ENCODE data around the gene MSI2. TPM values are rescaled to one million over a fixed set of nuclear protein-coding genes. Genes with fewer than 3 reads are reported as not detected.

MSI2 gene
- total RNA-seq, 1 experiment from 2014 or later: 13.8 TPM

DNA sequence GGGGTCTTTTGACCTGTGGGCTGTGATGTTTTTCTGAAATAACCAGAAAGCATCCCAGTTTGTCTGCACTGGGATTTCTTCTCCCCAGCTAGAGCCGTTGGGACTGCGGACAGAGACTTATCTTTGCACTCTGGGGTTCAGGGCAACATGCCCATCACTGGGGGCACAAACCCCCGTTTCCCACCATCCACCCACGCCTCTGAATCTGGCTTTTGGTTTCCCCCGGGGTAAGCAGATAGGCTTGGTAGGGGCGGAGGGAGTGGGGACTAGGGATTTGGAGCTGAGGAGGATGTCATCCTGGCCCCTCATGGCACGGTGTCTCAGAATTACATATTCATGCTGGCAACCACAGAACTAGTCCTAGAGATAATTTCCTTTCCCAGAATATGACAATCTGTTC is 420.2 kb downstream of the MSI2 start:
- no peak for DNase-seq (ENCODE audit: low read depth)

DNA sequence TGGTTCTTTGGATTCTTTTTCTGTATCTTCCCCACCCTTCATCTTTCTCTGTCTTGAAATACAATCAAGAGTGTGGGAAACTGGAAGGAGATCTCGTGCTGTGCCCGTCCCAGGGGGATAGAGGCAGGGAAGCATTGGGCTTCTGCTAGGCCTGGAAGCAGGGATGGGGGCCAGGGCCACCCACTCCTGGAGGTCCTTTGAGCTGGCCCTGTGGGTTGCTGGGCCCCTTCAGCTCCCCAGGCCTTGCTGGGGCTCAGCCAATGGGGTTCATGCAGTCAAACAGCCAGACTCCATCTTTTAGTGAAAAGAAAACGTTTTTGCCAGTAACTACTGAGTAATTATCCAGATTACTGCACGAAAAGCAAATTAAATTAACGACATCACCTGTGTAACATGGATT is 421.0 kb downstream of the MSI2 start:
- DNase-seq (ENCODE audit: low read depth): no peak

DNA sequence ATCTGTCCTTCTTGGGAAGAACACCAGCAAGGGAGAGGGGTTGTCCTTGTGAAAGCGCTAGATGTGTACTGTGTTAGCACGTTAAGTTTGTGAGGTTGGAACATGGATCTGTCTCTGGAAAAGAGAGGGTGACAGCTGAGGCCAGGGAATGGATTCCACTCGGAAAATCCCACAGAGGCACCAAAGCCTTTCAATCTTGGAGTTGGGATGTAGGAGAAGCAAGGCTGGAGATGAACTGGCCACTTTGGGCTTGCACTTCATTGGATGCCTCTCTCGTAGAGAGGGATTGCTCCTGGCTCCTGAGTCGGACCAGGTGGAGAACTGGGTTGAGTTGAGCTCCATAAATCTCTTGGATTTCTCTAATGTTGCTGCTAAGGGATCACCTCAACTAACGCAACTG is 421.5 kb downstream of the MSI2 start:
- DNase-seq (ENCODE audit: low read depth): no peak

DNA sequence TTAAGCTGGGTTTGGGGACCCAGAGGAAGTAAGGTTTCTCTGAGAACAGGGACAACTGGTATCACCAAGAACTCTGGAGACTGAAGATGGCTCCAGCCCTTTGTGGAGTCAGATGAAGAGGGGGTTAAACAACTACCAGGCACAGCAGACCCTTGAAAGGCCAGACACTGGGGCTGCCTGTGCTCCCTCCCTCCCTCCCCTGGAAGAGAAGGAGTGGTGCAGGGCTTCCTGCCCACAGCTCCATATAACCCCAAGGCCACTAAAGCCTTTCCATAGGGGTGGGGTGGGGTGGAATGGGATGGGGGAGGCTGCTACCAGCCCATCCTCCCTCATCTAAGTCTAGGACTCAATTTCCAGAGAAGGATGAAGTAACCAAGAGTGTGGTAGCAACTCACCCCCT is 422.1 kb downstream of the MSI2 start:
- DNase-seq (ENCODE audit: low read depth): no peak

DNA sequence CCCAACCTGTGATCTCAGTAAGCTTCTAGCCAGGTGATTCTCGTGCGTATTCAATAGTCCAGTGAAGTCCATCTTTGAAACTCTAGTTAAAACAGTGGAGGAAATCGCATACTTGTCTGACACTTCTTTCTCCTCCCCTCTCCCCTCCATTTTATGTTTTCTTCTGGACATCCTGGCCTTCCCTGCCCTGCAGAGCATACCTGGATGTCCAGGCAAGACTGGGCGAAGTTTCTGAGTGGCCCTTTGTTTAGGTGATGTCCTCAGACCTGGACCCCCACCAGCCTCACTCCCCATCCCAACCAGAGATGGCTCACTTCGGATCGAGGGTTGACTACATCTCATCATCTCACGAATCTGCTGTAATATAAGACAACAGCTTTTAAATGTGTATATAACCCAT is 423.0 kb downstream of the MSI2 start:
- no peak for DNase-seq (ENCODE audit: low read depth)

DNA sequence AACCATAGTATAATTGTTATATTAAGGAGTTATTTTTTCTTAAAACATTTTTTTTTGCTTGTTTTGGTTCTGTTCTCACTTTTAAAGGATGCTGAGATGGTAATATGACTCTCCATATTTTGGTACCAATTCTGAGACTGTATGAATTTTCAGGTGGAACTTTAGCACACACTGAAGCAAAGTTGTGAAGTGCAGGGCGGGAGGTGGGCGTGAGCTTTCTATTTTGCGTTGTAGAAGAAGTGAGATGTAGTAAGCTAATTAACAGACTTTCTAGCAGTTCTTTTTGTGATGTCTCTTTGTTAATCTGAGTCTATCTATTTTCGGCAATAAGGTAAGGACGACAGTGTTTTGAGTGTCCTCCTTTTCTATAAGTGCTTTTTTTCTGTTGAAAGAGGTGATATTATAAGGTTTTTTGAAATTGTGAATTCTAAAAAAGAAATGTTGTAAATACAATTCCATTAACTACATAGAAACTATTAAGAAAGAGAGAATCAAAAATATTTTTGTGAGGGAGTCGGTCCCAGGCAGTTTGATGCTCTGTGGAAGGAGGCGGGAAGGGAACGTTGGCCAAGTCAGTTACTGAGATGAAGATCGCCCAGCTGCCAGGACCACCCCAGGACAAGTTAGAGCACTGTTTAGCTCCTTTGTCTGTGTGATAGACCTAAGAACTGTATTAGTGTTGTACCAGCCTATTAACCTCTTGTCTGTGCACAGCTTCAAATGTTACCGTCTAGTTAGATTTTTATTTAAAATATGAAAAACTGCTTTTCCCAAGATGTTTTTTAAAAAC is 423.8 kb downstream of the MSI2 start:
- no peak for DNase-seq (ENCODE audit: low read depth)

DNA sequence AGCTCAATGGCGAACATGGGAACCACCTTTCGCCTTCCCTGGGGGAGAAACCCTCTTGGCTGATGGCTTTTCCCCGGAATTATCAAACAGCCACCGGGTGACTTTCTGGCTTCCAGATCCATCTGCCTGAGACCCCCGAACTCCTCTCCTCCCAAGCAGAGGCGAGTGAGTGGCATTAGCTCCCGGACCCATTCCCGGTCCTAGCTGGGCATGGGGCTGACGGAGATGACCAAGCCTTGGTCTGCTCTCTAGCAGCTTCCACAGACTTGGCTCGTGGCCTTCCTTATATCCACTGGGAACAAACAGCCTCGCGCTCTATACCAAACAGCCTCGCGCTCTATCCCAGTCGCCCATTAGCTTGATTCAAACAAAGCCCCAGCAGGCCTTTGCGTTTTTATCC is 426.4 kb downstream of the MSI2 start:
- no peak for DNase-seq (ENCODE audit: low read depth)

DNA sequence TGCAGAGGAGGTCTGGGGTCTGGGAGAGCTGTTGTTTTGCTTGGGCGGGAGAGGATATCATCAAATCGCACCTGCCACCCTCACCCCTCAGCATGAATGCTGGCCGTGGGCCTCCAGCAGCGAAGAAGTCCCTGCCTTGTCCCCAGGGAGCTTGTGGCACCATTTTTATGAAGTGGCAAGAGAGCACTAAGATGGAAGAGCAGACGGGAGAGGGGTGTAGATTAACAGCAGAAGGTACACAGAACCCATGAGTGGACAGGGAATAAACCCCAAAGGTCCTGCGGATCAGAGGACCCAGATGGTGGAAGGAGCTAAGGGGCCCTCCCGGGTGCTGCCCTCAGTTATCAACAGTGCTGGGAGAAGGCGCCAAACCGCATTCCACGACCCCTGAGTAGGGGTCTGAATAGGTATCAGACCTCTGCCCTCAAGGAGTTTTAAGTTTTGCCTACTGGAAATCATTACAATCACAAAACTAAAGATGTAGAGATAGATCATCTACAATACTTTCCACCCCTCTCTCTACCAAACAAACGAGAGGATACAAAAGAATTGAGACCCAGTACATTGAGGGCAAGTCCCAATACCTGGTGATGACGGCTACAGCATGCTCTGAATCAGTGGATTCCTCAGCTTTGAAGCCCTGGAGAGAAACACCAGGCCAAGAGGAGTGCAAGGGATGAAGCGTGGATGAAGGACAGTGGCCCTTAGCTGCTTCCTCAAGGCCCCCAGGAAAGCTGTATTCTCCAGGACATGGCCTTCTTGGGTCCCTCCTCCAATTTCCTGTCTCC is 428.6 kb downstream of the MSI2 start:
- DNase-seq (ENCODE audit: low read depth): no peak

DNA sequence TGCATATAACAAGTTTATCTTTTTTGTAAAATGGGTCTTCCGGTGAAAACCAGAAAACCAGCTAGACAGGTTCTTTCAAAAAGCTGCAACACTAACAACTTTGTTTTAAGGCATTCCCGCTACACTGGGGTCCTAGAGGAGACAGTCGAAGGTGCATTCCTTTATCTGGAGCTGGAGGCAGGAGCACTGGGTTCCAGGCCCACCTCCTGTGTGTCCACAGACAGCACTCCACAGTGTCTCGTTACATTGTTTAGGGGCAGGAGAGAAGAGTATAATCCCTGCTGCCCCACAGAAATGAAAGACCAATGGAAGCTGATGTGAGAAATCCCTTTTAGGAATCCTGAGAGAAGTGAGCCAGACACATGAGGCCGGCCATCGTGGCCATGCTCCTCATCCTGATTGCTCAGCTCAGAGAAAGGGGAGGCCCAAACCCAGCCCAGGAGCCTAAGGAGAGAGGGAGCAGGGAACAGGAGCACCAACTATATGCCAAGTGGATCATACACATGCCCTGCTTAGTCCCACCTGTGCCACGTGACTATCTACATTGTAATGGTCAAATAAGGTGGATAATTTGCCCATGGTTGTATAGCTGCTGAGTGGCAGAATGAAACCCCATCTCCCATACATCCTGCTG is 429.3 kb downstream of the MSI2 start:
- DNase-seq (ENCODE audit: low read depth): no peak

DNA sequence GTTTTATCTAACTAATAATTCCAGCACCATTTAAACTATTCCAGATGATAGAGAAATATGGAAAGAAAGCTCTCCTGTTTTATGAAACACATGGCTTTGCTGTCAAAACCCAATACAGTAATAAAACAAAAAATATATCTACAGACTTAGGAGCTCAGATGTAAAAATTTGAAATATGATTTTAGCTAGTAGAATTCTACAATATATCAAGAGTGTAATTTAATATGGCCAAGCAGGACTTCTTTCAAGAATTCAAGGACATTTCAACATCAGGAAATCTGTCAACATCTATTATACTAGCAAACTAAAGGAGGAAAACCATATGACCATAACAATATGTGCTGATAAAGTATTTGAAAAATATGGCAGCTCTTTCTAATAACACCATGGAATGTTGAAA is 431.3 kb downstream of the MSI2 start:
- DNase-seq (ENCODE audit: low read depth): no peak

DNA sequence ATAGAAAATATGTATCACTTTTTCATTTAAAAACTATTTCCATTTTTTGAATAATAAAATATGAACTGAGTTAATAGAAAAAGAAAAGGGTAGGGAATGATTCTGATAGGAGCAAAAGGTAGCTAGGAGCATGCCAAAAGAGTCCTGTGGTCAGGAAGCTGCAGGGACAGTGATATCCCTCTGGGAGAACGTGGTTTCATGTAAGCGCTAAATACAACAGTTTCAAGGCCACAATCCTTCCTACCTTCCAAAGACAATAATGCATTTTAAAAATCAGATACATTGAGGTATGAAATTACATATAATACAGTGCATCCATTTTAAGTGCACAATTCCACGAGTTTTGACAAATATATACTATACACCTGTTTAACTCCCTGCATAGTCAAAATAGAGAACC is 432.9 kb downstream of the MSI2 start:
- DNase-seq (ENCODE audit: low read depth): no peak

DNA sequence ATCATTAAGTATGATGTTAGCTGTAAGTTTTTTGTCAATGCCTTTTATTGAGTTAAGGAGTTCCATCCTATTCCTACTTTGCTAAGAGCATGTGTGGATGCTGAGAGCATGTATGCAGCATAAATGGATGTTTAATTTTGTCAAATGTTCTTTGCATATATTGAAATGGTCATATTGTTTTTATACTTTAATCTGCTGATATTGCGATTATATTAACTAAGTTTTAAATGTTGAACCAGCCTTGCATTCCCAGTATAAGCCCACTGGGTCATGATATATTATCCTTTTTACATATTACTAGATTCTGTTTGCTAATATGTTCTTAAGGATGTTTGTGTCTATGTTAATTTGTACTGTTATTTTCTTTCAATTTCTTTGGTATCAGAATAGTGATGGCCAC is 435.6 kb downstream of the MSI2 start:
- no peak for DNase-seq (ENCODE audit: low read depth)

DNA sequence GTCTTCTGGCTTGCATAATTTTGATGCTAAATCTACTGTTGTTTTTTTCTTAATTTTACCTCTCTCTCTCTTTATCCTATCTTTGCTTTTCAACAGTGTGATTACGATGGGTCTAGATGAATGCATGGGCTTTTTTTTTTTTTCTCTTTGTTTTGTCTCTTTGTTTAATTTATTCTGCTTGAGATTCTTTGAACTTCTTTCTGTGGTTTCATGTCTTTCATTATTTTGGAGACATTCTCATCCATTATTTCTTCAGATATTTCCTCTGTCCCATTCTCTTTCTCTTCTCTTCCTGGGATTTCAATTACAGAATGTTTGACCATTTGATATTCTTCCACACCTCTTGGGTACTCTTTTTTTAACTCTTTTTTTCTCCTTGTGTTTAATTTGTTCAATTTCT is 436.4 kb downstream of the MSI2 start:
- DNase-seq (ENCODE audit: low read depth): no peak

DNA sequence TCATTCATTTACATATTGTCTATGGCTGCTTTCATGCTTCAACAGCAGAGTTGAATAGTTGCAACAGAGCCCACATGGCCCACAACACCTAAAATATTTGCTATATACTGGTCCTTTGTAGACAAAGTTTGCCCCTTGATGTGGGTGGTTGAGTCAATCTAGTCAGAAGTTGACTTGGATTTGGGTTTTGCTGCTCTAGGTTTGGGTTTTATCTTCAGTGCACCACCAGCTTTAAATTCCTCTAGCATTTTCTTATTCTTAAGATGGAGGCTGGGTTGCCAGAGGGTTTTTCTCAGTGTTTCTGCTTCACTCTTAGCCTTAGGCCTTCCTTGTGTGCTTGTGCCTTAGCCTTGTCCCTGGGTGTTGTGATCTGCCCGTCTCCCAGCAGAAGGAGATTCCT is 437.7 kb downstream of the MSI2 start:
- no peak for DNase-seq (ENCODE audit: low read depth)

DNA sequence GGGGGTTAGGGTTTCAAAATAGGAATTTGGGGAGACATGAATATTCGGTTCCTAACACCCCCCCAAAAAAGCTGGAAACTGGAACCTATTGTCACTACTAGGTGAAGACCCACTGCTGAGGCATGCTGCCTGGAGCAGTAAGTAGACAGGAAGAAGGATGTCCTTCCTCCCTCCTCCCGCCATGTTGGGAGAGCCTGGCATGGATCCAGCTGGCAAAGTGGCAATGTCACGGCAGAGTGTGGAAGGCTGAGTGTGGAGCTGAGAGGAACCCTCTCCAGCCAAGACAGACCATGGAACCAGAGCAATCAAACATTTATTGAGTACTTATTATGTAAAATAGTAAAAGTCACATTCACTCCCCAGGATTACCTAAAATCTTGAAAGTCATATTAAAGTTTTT is 439.7 kb downstream of the MSI2 start:
- DNase-seq (ENCODE audit: low read depth): no peak

DNA sequence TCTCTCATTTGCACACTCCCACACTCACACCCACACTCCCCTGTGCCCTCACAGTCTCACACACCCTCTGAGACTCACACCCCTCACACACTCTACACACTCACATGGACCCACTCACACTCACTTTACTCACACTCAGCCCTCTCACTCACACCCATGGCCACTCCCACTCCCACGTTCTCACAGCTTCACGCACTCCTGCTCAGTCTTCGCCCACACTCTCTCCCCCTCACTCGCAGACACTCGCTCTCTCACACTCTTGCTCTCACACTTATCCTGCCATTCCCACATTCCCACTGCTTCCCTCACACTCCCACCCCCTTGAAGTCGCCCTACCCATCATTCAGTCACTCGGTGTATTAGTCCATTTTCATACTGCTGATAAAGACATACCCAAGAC is 440.9 kb downstream of the MSI2 start:
- no peak for DNase-seq (ENCODE audit: low read depth)

DNA sequence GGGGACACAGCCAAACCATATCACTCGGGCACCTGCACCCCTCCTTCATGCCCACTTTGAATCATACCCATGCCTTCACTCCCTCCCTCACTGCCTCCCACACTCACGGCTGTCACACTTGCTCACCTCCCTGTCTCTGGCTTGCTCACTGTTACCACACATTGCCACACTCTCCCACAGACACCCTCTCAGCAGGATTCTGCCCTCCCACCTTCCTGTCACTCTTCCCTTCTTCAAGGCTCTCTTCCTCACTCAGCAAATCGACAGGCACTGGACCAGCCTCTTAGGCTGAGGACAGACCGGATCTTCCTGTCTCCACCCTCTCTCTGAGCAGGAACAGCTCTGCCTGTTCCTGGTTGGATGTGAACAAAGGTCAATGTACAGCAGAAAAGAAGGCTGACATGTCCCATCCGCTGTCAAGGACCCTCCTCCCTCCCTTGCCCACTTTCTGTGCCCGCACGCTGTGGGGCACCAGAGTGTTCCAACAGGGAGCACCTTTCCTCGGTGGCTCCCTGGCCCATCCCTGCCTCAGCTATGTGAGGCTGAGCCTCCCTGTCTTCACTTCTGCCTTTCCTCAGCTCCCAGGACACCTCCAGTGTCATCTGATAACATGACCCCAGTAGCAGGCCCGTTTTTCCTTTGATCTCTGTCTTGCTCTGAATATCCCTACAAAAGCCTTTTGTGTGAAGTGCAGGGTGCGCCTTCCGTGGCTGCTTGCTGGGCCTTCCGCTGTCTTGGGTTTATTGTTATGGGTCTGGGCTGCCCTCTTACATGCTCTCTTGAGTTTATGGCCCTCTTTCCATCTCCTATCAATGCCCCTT is 441.8 kb downstream of the MSI2 start:
- no peak for DNase-seq (ENCODE audit: low read depth)

DNA sequence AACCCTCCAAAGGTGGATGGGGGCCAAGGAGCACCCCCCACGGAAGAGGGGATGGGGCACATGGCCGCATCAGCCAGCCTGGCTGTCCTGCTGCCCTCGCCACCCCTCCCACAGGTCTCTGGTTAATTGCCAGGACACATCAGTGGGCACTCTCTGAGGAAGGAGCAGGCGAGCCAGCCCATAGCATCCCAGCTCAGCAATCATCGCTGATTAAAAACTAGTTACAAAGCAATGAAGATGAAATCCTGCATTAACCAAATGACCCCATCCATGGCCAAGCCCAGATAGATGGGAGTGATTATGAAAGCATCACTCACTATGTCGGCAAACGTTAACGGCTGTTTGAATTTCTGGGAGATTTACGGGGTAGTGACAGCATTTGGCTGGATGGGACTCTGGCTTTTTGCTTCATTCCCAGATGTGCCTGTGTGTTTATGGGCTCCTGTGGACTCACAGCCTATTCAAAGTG is 443.5 kb downstream of the MSI2 start:
- no peak for DNase-seq (ENCODE audit: low read depth)

DNA sequence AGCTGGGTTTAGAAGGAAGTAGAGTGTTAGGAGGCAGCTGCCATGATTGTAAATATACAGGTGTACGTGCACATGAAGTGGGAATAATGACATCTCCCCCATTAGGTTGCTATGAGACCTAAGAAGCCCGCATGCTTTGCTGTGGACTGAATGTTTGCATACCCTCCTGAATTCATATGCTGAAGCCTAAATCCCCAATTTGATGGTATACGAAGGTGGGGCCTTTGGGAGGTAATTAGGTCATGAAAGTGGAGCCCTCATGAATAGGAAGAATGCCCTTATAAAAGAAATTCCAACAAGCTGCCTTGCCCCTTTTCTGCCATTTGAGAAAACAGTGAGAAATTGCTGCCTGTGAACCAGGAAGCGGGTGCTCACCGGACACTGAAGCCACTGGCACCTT is 444.8 kb downstream of the MSI2 start:
- DNase-seq (ENCODE audit: low read depth): no peak

DNA sequence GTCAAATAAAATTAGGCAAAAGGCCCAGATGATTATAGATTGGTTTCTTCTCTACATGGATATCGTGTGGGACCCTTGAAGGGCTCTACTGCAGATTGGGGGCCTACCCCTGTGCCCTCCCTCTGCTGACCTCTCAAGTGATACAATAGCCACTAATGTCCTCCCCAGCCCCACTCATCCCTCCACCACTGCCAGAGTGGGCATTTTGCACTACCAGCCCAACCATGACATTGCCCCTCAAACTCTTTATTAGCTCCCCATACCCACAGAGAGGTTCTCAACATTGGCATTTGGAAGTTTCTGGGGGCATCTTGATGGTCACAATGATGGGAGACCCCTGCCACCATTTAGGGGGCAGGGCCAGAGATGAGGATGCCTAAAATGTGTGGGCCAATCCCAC is 446.9 kb downstream of the MSI2 start:
- no peak for DNase-seq (ENCODE audit: low read depth)

DNA sequence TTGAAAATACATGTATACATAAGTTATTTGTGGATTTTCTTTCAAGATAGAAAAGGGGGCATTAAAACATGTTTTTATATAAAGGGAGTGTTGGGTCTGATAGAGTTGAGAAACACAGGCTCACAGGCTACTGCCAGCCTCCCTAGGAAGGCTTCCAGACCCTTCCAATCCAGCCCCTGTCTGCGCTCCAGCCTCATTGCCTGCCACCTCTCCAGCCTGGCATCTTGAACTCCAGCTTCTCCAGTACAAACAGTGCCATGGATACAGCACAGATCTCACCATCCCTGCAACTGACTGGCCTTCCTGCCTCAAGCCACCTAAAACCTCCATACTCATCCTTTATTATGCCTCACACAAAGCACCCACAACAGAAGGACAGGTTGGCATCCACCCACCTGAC is 448.1 kb downstream of the MSI2 start:
- DNase-seq (ENCODE audit: low read depth): no peak
